BE2C (cell line): Measurements from ENCODE around the gene COL24A1.
"Not testable (repeated sequence)": the region's sequence is repeated elsewhere in the genome, so short reads cannot be mapped to it uniquely, and the experiment has no call there.

Source experiments
- DNase-seq: peaks from one replicate; pipeline ENCODE4 v3.0.0-alpha.2; 2020
- H3K27me3 ChIP-seq: fragments of 250-450 bp; sonication (Bioruptor Pico); 2 replicates; pipeline ENCODE4 v1.5.1; 2020; ENCODE audit warnings: mild to moderate bottlenecking
- H3K36me3 ChIP-seq: fragments of 250-450 bp; sonication (Bioruptor Pico); 2 replicates; pipeline ENCODE4 v1.5.1; 2020; ENCODE audit warnings: mild to moderate bottlenecking
- H3K4me1 ChIP-seq: fragments of 250-450 bp; sonication (Bioruptor Pico); 2 replicates; pipeline ENCODE4 v1.5.1; 2020
- H3K4me3 ChIP-seq: 2 replicates; pipeline ENCODE4 v1.5.1; 2011; ENCODE audit warnings: low read depth, low read length
- H3K9me3 ChIP-seq: fragments of 250-450 bp; sonication (Bioruptor Pico); 2 replicates; pipeline ENCODE4 v1.5.1; 2020
- CTCF ChIP-seq: IDR thresholded peaks from 2 replicates; pipeline ENCODE4 v1.5.1; 2012; ENCODE audit warnings: mild to moderate bottlenecking, low read depth, low read length

Gene COL24A1

GRCh38 chr1:85884372-85885035 is 272.1 kb downstream of the COL24A1 start:
- peak; percentile 37 for TF ChIP-seq CTCF
- Histone ChIP-seq H3K9me3 (no peaks in the 10 kb centered on the region), H3K4me3 (no peak overlapping the region), H3K4me1 (no peaks in the 10 kb centered on the region), H3K36me3 (no peaks in the 10 kb centered on the region), H3K27me3 (no peaks in the 10 kb centered on the region)
- no peak for DNase-seq

- Histone ChIP-seq H3K27me3 (no peaks in the 10 kb centered on the region), H3K4me3 (no peak overlapping the region), H3K4me1 (no peaks in the 10 kb centered on the region), H3K9me3 (no peaks in the 10 kb centered on the region), H3K36me3 (no peaks in the 10 kb centered on the region)
- no peak for TF ChIP-seq CTCF
- DNase-seq, result no peak
Measured at GRCh38 chr1:85867189-85867588, 289.4 kb downstream of the COL24A1 start.

- no peak for TF ChIP-seq CTCF
- Histone ChIP-seq H3K4me1 (no peaks in the 10 kb centered on the region), H3K36me3 (no peaks in the 10 kb centered on the region), H3K4me3 (no peak overlapping the region), H3K9me3 (no peaks in the 10 kb centered on the region), H3K27me3 (no peaks in the 10 kb centered on the region)
- DNase-seq, result no peak
Measured at GRCh38 chr1:85865213-85865612, 291.4 kb downstream of the COL24A1 start.

- H3K4me1 ChIP-seq, result no peaks in the 10 kb centered on the region
- H3K9me3 ChIP-seq, result no peaks in the 10 kb centered on the region
- H3K4me3 ChIP-seq, result no peak overlapping the region
- no peaks in the 10 kb centered on the region for H3K27me3 ChIP-seq
- no peak for TF ChIP-seq CTCF
- no peaks in the 10 kb centered on the region for H3K36me3 ChIP-seq
- no peak for DNase-seq
Measured at GRCh38 chr1:85864727-85865126, 291.8 kb downstream of the COL24A1 start.

- H3K4me1 ChIP-seq, H3K27me3 ChIP-seq, DNase-seq, H3K9me3 ChIP-seq, H3K36me3 ChIP-seq, H3K4me3 ChIP-seq: not testable (repeated sequence)
Measured at GRCh38 chr1:85863639-85864038, 292.9 kb downstream of the COL24A1 start.

GRCh38 chr1:85862456-85862855 is 294.1 kb downstream of the COL24A1 start:
- Histone ChIP-seq H3K4me3 (no peak overlapping the region), H3K9me3 (no peaks in the 10 kb centered on the region), H3K36me3 (no peaks in the 10 kb centered on the region), H3K4me1 (no peaks in the 10 kb centered on the region), H3K27me3 (no peaks in the 10 kb centered on the region)
- no peak for TF ChIP-seq CTCF
- DNase-seq, result no peak

GRCh38 chr1:85857991-85858390 is 298.6 kb downstream of the COL24A1 start:
- no peak overlapping the region for H3K4me3 ChIP-seq
- no peak for TF ChIP-seq CTCF
- DNase-seq, result no peak
- H3K36me3 ChIP-seq, result no peaks in the 10 kb centered on the region
- no peaks in the 10 kb centered on the region for H3K27me3 ChIP-seq
- no peaks in the 10 kb centered on the region for H3K9me3 ChIP-seq
- H3K4me1 ChIP-seq, result no peaks in the 10 kb centered on the region
